Mesenchymal stem cell (in vitro differentiated cells and primary cell): ENCODE data around the gene NSDHL.

ENCODE experiments used
- DNase-seq: peaks from one replicate; pipeline ENCODE4 v3.0.0-alpha.2; 2013
- H2AFZ ChIP-seq: one replicate; pipeline ENCODE4 v1.6.1; 2013; ENCODE audit warnings: low read depth, mild to moderate bottlenecking, control low read depth, inconsistent platforms, low read length, moderate library complexity
- H2AK5ac ChIP-seq: 2 replicates; pipeline ENCODE4 v1.6.1; 2013; ENCODE audit warnings: low read length, moderate library complexity, mild to moderate bottlenecking, inconsistent platforms; ENCODE audit not compliant: severe bottlenecking
- H2BK120ac ChIP-seq: one replicate; pipeline ENCODE4 v1.6.1; 2013; ENCODE audit warnings: low read depth, mild to moderate bottlenecking, inconsistent platforms, low read length, moderate library complexity
- H2BK12ac ChIP-seq, 2 experiments: one replicate each; pipeline ENCODE4 v1.6.1; 2013; ENCODE audit warnings: inconsistent platforms in 2 of 2, low read length in 2 of 2, mild to moderate bottlenecking in 2 of 2, moderate library complexity in 2 of 2, control low read depth in 1 of 2
- H2BK15ac ChIP-seq: one replicate; pipeline ENCODE4 v1.6.1; 2013; ENCODE audit warnings: mild to moderate bottlenecking, low read depth, inconsistent platforms; ENCODE audit not compliant: poor library complexity, severe bottlenecking
- H2BK5ac ChIP-seq: 2 replicates; pipeline ENCODE4 v1.6.1; 2013; ENCODE audit warnings: low read depth, mild to moderate bottlenecking, low read length, control low read depth, inconsistent platforms; ENCODE audit not compliant: poor library complexity, severe bottlenecking
- H3K14ac ChIP-seq, 2 experiments: one replicate each; pipeline ENCODE4 v1.6.1; 2013; ENCODE audit warnings: inconsistent platforms in 2 of 2, low read length in 2 of 2, control low read depth in 1 of 2, mild to moderate bottlenecking in 1 of 2, moderate library complexity in 1 of 2
- H3K18ac ChIP-seq, 2 experiments: one replicate each; pipeline ENCODE4 v1.6.1; 2013; ENCODE audit warnings: inconsistent platforms in 2 of 2, low read length in 2 of 2, control low read depth in 1 of 2, low read depth in 1 of 2, mild to moderate bottlenecking in 1 of 2
- H3K23ac ChIP-seq, 2 experiments: one replicate each; pipeline ENCODE4 v1.6.1; 2013; ENCODE audit warnings: inconsistent platforms in 2 of 2, low read length in 2 of 2, mild to moderate bottlenecking in 2 of 2, moderate library complexity in 2 of 2, control low read depth in 1 of 2
- H3K27ac ChIP-seq: 2 replicates; pipeline ENCODE4 v1.5.1; 2013; ENCODE audit warnings: mild to moderate bottlenecking, moderate library complexity, low read length, control low read depth, inconsistent platforms; ENCODE audit not compliant: poor library complexity, severe bottlenecking
- H3K27me3 ChIP-seq, 2 experiments: 2 replicates each; pipeline versions ENCODE4 v1.6.1 to v1.7.0; 2013; ENCODE audit warnings: low read length in 2 of 2, mild to moderate bottlenecking in 2 of 2, moderate library complexity in 2 of 2, control low read depth in 1 of 2, inconsistent platforms in 1 of 2; ENCODE audit not compliant: control insufficient read depth in 1 of 2, insufficient read depth in 1 of 2
- H3K36me3 ChIP-seq, 2 experiments: 2 replicates each; pipeline versions ENCODE4 v1.6.1 to v1.7.0; 2013; ENCODE audit warnings: low read length in 2 of 2, control low read depth in 1 of 2, inconsistent platforms in 1 of 2, low read depth in 1 of 2, mild to moderate bottlenecking in 1 of 2; ENCODE audit not compliant: insufficient read depth in 2 of 2, control insufficient read depth in 1 of 2
- H3K4ac ChIP-seq, 2 experiments: one replicate each; pipeline ENCODE4 v1.6.1; 2013; ENCODE audit warnings: inconsistent platforms in 2 of 2, low read length in 2 of 2, mild to moderate bottlenecking in 2 of 2, moderate library complexity in 2 of 2, control low read depth in 1 of 2, low read depth in 1 of 2
- H3K4me1 ChIP-seq: 2 replicates; pipeline ENCODE4 v1.6.1; 2013; ENCODE audit warnings: low read depth, low read length, control low read depth; ENCODE audit not compliant: control insufficient read depth, insufficient read depth
- H3K4me2 ChIP-seq: 2 replicates; pipeline ENCODE4 v1.6.1; 2013; ENCODE audit warnings: low read length, mild to moderate bottlenecking, inconsistent platforms; ENCODE audit not compliant: poor library complexity, severe bottlenecking
- H3K4me3 ChIP-seq, 2 experiments: 2 replicates each; pipeline versions ENCODE4 v1.5.1 to v1.7.0; 2013; ENCODE audit warnings: low read length in 2 of 2, mild to moderate bottlenecking in 2 of 2, control low read depth in 1 of 2, low read depth in 1 of 2; ENCODE audit not compliant: insufficient read depth in 1 of 2
- H3K79me1 ChIP-seq: replicated peaks from 2 replicates; pipeline ENCODE4 v1.6.1; 2013; ENCODE audit warnings: mild to moderate bottlenecking, control low read depth, low read length, inconsistent platforms; ENCODE audit not compliant: poor library complexity, severe bottlenecking
- H3K9ac ChIP-seq: 2 replicates; pipeline ENCODE4 v1.7.0; 2013; ENCODE audit warnings: mild to moderate bottlenecking, low read length, moderate library complexity
- H3K9me3 ChIP-seq: 2 replicates; pipeline ENCODE4 v1.7.0; 2013; ENCODE audit warnings: mild to moderate bottlenecking, low read length; ENCODE audit not compliant: control insufficient read depth
- H4K8ac ChIP-seq: one replicate; pipeline ENCODE4 v1.6.1; 2013; ENCODE audit warnings: inconsistent platforms, mild to moderate bottlenecking, low read length, moderate library complexity
- H4K91ac ChIP-seq: one replicate; pipeline ENCODE4 v1.6.1; 2013; ENCODE audit warnings: mild to moderate bottlenecking, low read length, inconsistent platforms
- WGBS: methylation state at CpG from one replicate; pipeline ENCODE4 v1.1.7; 2013; ENCODE audit warnings: mixed read lengths; 5-methylcytosine and 5-hydroxymethylcytosine counted together

The NSDHL gene

GRCh38 chrX:152822383-152823086 lies 8.3 kb upstream of the NSDHL start:
- Histone ChIP-seq H3K4me3 (no peak overlapping the region), H3K4me2 (no peak overlapping the region), H3K4me1 (no peaks in the 10 kb centered on the region), H3K36me3 (peaks cover 0 to 5% of the 10 kb centered on the region in 2 experiments), H3K23ac (peak overlapping the region in 1 of 2 experiments; percentile 52), H3K27me3 (peaks cover 16 to 41% of the 10 kb centered on the region in 2 experiments), H2BK120ac (no peak overlapping the region), H2AFZ (no peak overlapping the region), H3K18ac (no peak overlapping the region), H2BK12ac (no peak overlapping the region), H3K79me1 (no peaks in the 10 kb centered on the region), H3K4ac (no peak overlapping the region), H4K91ac (no peak overlapping the region), H2BK15ac (no peak overlapping the region), H2BK5ac (no peak overlapping the region), H3K9ac (no peak overlapping the region), H3K9me3 (no peaks in the 10 kb centered on the region), H2AK5ac (no peak overlapping the region), H4K8ac (no peak overlapping the region), H3K27ac (no peak overlapping the region), H3K14ac (no peak overlapping the region)
- 92% methylated on average over 4 of the region's 6 CpGs for WGBS
- DNase-seq: no peak

GRCh38 chrX:152823657-152824056 lies 7.2 kb upstream of the NSDHL start:
- Histone ChIP-seq H3K9ac (no peak overlapping the region), H3K9me3 (no peaks in the 10 kb centered on the region), H2BK12ac (no peak overlapping the region), H3K4me3 (no peak overlapping the region), H3K14ac (no peak overlapping the region), H3K4ac (no peak overlapping the region), H2BK5ac (no peak overlapping the region), H3K23ac (no peak overlapping the region), H3K36me3 (peaks cover 4 to 17% of the 10 kb centered on the region in 2 experiments), H2AK5ac (no peak overlapping the region), H3K4me1 (no peaks in the 10 kb centered on the region), H3K4me2 (no peak overlapping the region), H4K91ac (no peak overlapping the region), H3K27ac (no peak overlapping the region), H4K8ac (no peak overlapping the region), H2BK120ac (no peak overlapping the region), H3K79me1 (no peaks in the 10 kb centered on the region), H2BK15ac (no peak overlapping the region), H2AFZ (no peak overlapping the region), H3K18ac (no peak overlapping the region), H3K27me3 (peaks cover 16 to 47% of the 10 kb centered on the region in 2 experiments)
- no peak for DNase-seq
- 72% methylated on average over 6 of the region's 6 CpGs for WGBS

GRCh38 chrX:152824841-152825374 lies 6.0 kb upstream of the NSDHL start:
- H3K4me1 ChIP-seq: no peaks in the 10 kb centered on the region
- peaks cover 2% of the 10 kb centered on the region for H3K79me1 ChIP-seq
- H3K27me3 ChIP-seq: peaks cover 16 to 47% of the 10 kb centered on the region in 2 experiments
- no peak overlapping the region for H3K4me2 ChIP-seq
- H4K91ac ChIP-seq: no peak overlapping the region
- no peak overlapping the region for H3K27ac ChIP-seq
- 48% methylated on average over 6 of the region's 7 CpGs for WGBS
- H3K4me3 ChIP-seq: no peak overlapping the region
- no peak overlapping the region for H2AFZ ChIP-seq
- no peak for DNase-seq
- H2BK12ac ChIP-seq: no peak overlapping the region
- H3K23ac ChIP-seq: no peak overlapping the region
- peaks cover 1% of the 10 kb centered on the region for H3K9me3 ChIP-seq
- H2AK5ac ChIP-seq: no peak overlapping the region
- H2BK15ac ChIP-seq: no peak overlapping the region
- H3K4ac ChIP-seq: no peak overlapping the region
- no peak overlapping the region for H2BK120ac ChIP-seq
- H3K18ac ChIP-seq: no peak overlapping the region
- no peak overlapping the region for H3K14ac ChIP-seq
- peaks cover 7 to 20% of the 10 kb centered on the region in 2 experiments for H3K36me3 ChIP-seq
- no peak overlapping the region for H4K8ac ChIP-seq
- no peak overlapping the region for H3K9ac ChIP-seq
- H2BK5ac ChIP-seq: no peak overlapping the region

GRCh38 chrX:152831391-152831790 lies 528 bp downstream of the NSDHL start:
- 13% methylated on average over 4 of the region's 10 CpGs for WGBS
- Histone ChIP-seq H3K9me3 (peaks cover 2% of the 10 kb centered on the region), H4K8ac (peak overlapping the region; percentile 37), H3K4me1 (peaks cover 8% of the 10 kb centered on the region), H3K14ac (no peak overlapping the region), H2BK15ac (no peak overlapping the region), H3K4ac (peak overlapping the region in 1 of 2 experiments; percentile 69), H3K36me3 (peaks cover 20 to 38% of the 10 kb centered on the region in 2 experiments), H2BK12ac (no peak overlapping the region), H3K27me3 (peaks cover 0 to 23% of the 10 kb centered on the region in 2 experiments), H3K79me1 (peaks cover 6% of the 10 kb centered on the region), H2BK120ac (no peak overlapping the region), H3K27ac (no peak overlapping the region), H3K4me2 (peak overlapping the region; percentile 74), H2AK5ac (no peak overlapping the region), H3K23ac (no peak overlapping the region), H4K91ac (peak overlapping the region; percentile 75), H2AFZ (no peak overlapping the region), H2BK5ac (no peak overlapping the region), H3K18ac (peak overlapping the region in 1 of 2 experiments; percentile 82), H3K4me3 (peak overlapping the region; percentile 77 to 87), H3K9ac (peak overlapping the region; percentile 93)
- DNase-seq: no peak
